Measurements from ENCODE around the gene TNKS1BP1. TPM values are rescaled to one million over a fixed set of nuclear protein-coding genes. Genes with fewer than 3 reads are reported as not detected.
A peak's percentile ranks its signal among the peaks of the same experiment; 100 is the strongest.

TNKS1BP1 gene
- total and polyA plus RNA-seq, 4 donors, result 28.3 to 67.1 (median 47.0) TPM

DNA sequence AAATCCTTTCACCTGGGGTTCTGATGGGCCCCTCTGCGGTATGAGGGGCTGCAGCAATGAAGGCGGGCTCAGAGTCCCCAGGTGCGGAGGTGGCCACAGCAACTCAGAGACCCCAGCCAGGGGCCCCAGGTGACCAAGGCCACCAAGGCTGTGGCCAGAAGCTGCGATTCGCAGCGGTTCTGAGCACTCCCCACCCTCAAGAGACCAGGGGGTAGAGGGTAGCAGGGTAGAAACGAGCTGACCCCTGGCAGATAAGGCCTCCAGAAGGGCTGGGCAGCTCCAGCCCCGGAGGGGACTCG, 948 bp downstream of the TNKS1BP1 start (continued):
- TF ChIP-seq, protein P1, sequence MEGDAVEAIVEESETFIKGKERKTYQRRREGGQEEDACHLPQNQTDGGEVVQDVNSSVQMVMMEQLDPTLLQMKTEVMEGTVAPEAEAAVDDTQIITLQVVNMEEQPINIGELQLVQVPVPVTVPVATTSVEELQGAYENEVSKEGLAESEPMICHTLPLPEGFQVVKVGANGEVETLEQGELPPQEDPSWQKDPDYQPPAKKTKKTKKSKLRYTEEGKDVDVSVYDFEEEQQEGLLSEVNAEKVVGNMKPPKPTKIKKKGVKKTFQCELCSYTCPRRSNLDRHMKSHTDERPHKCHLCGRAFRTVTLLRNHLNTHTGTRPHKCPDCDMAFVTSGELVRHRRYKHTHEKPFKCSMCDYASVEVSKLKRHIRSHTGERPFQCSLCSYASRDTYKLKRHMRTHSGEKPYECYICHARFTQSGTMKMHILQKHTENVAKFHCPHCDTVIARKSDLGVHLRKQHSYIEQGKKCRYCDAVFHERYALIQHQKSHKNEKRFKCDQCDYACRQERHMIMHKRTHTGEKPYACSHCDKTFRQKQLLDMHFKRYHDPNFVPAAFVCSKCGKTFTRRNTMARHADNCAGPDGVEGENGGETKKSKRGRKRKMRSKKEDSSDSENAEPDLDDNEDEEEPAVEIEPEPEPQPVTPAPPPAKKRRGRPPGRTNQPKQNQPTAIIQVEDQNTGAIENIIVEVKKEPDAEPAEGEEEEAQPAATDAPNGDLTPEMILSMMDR (IDR thresholded peaks at IDR 0.05; ENCODE audit: low read depth, low read length, missing input control), result no peak
- TF ChIP-seq, protein P2, sequence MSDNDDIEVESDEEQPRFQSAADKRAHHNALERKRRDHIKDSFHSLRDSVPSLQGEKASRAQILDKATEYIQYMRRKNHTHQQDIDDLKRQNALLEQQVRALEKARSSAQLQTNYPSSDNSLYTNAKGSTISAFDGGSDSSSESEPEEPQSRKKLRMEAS (IDR thresholded peaks at IDR 0.05), result no peak

DNA sequence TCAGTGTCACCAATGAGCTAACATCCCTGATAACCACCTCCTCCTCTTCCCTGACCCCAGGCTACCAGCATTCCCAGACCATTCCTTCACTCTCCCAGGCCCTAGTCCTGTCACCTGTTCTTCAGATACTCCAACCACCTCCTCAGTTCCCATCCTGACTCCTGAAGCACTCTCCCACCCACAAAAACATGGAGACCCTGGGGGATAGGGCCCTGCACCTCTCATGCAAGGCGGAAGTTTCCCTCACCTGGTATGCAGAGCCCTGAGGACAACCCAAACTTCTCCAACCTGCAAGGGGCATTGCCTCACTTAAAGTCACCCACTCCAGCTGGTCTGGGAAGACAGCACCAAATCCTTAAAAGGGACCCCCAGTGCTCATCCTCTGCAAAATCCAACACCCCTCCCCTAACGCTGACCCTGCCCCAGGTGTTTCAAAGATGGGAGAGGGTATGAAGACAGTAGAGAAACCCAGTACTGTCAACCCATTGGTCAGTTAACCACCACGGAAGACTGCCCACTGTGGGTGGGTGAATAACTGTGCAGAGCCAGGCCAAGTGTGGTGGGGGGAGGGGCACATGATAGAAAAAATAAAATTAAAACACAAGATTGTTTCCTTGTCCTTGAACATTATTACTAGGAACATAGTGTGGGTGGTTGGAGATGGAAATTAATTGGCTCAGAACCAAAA, 1.4 kb downstream of the TNKS1BP1 start:
- Histone ChIP-seq H3K27ac (ENCODE audit: low read depth in 1 of 2, low read length in 2 of 2) (peak overlapping the region; percentile 82 to 87), H3K9ac (ENCODE audit: low read depth in 1 of 2, low read length in 2 of 2) (peak overlapping the region in 1 of 2 donors; percentile 56), H3K4me1 (ENCODE audit: control insufficient read depth in 4 of 4, insufficient read depth in 4 of 4, low read length in 3 of 4) (peaks cover 13 to 58% (median 49%) of the 10 kb centered on the region in 4 donors), H3K27me3 (ENCODE audit: control insufficient read depth in 4 of 4, insufficient read depth in 4 of 4, low read length in 3 of 4) (no peaks in the 10 kb centered on the region), H3K36me3 (ENCODE audit: control insufficient read depth in 4 of 4, insufficient read depth in 3 of 4, low read depth in 1 of 4, low read length in 3 of 4) (peaks cover 1 to 20% (median 6%) of the 10 kb centered on the region in 4 donors), H3K4me3 (ENCODE audit: low read depth in 1 of 3, low read length in 3 of 3) (peak overlapping the region; percentile 70 to 82 (median 70)), H3K9me3 (ENCODE audit: control insufficient read depth in 4 of 4, low read length in 3 of 4) (no peaks in the 10 kb centered on the region)
- DNase-seq (ENCODE audit: low spot score), result no peak
- TF ChIP-seq, protein P1 (IDR thresholded peaks at IDR 0.05; ENCODE audit: low read depth, low read length, missing input control), result no peak
- TF ChIP-seq RXRA (IDR thresholded peaks at IDR 0.05) (no peak), SP1 (IDR thresholded peaks at IDR 0.05) (no peak), FOXA2 (IDR thresholded peaks at IDR 0.05) (no peak), HNF4A (conservative IDR thresholded peaks at IDR 0.05) (no peak), FOXA1 (IDR thresholded peaks at IDR 0.05) (no peak), EGR1 (IDR thresholded peaks at IDR 0.05; ENCODE audit: low read depth in 2 of 2) (no peak), TAF1 (conservative IDR thresholded peaks at IDR 0.05) (no peak), JUND (IDR thresholded peaks at IDR 0.05) (no peak), YY1 (IDR thresholded peaks at IDR 0.05) (no peak), RAD21 (IDR thresholded peaks at IDR 0.05) (no peak), GABPA (IDR thresholded peaks at IDR 0.05 in 1 of 2, conservative IDR thresholded peaks at IDR 0.05 in 1 of 2) (no peak), NR2F2 (IDR thresholded peaks at IDR 0.05) (no peak), HNF4G (IDR thresholded peaks at IDR 0.05) (no peak)
- TF ChIP-seq, protein P3, sequence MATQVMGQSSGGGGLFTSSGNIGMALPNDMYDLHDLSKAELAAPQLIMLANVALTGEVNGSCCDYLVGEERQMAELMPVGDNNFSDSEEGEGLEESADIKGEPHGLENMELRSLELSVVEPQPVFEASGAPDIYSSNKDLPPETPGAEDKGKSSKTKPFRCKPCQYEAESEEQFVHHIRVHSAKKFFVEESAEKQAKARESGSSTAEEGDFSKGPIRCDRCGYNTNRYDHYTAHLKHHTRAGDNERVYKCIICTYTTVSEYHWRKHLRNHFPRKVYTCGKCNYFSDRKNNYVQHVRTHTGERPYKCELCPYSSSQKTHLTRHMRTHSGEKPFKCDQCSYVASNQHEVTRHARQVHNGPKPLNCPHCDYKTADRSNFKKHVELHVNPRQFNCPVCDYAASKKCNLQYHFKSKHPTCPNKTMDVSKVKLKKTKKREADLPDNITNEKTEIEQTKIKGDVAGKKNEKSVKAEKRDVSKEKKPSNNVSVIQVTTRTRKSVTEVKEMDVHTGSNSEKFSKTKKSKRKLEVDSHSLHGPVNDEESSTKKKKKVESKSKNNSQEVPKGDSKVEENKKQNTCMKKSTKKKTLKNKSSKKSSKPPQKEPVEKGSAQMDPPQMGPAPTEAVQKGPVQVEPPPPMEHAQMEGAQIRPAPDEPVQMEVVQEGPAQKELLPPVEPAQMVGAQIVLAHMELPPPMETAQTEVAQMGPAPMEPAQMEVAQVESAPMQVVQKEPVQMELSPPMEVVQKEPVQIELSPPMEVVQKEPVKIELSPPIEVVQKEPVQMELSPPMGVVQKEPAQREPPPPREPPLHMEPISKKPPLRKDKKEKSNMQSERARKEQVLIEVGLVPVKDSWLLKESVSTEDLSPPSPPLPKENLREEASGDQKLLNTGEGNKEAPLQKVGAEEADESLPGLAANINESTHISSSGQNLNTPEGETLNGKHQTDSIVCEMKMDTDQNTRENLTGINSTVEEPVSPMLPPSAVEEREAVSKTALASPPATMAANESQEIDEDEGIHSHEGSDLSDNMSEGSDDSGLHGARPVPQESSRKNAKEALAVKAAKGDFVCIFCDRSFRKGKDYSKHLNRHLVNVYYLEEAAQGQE (IDR thresholded peaks at IDR 0.05), result no peak
- TF ChIP-seq, protein P4, sequence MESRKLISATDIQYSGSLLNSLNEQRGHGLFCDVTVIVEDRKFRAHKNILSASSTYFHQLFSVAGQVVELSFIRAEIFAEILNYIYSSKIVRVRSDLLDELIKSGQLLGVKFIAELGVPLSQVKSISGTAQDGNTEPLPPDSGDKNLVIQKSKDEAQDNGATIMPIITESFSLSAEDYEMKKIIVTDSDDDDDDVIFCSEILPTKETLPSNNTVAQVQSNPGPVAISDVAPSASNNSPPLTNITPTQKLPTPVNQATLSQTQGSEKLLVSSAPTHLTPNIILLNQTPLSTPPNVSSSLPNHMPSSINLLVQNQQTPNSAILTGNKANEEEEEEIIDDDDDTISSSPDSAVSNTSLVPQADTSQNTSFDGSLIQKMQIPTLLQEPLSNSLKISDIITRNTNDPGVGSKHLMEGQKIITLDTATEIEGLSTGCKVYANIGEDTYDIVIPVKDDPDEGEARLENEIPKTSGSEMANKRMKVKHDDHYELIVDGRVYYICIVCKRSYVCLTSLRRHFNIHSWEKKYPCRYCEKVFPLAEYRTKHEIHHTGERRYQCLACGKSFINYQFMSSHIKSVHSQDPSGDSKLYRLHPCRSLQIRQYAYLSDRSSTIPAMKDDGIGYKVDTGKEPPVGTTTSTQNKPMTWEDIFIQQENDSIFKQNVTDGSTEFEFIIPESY (IDR thresholded peaks at IDR 0.05), result no peak
- TF ChIP-seq, protein P2 (IDR thresholded peaks at IDR 0.05), result no peak
- TF ChIP-seq, protein P5, sequence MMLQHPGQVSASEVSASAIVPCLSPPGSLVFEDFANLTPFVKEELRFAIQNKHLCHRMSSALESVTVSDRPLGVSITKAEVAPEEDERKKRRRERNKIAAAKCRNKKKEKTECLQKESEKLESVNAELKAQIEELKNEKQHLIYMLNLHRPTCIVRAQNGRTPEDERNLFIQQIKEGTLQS (IDR thresholded peaks at IDR 0.05), result no peak
- WGBS, result 67% methylated on average over 3 of the region's 3 CpGs

Data from liver (tissue), 9 donors.